Measurements from ENCODE around the gene MYD88. TPM values are rescaled to one million over a fixed set of nuclear protein-coding genes. Genes with fewer than 3 reads are reported as not detected.

Gene MYD88
- polyA plus RNA-seq, 1 donor (not counting 4 experiments of a cell fraction or from before 2014, with no cell fraction given): 44.0 TPM

- dilution Hi-C loops (cut with MboI; ENCODE audit: extremely low pct_ligation_motif_present, low sequenced_read_pairs): no loop called here
- H3K9me1 ChIP-seq (ENCODE audit: control insufficient read depth, extremely low read depth, insufficient read depth, low read length): no peaks in the 10 kb centered on the region
- H3K79me2 ChIP-seq (ENCODE audit: control insufficient read depth, insufficient read depth, low read length): peaks cover 4% of the 10 kb centered on the region
- H3K27ac ChIP-seq (ENCODE audit: control insufficient read depth, insufficient read depth, low read length): no peak overlapping the region
- peaks cover under 1% of the 10 kb centered on the region for H3K4me1 ChIP-seq (ENCODE audit: control insufficient read depth, extremely low read depth, insufficient read depth, low read length)
- H2AFZ ChIP-seq (ENCODE audit: control insufficient read depth, low read length): no peak overlapping the region
- no peak for DNase-seq (ENCODE audit: low read depth, low spot score)
- H3K4me3 ChIP-seq (ENCODE audit: control insufficient read depth in 2 of 3, extremely low read depth in 1 of 3, insufficient read depth in 2 of 3, low read depth in 1 of 3, low read length in 3 of 3): no peak overlapping the region
- H3K4me2 ChIP-seq (ENCODE audit: control insufficient read depth, extremely low read depth, insufficient read depth, low read depth, low read length): no peak overlapping the region
- FAIRE-seq: no peak
- no peak overlapping the region for H3K9ac ChIP-seq (ENCODE audit: control insufficient read depth, extremely low read depth, insufficient read depth, low read length)
- H3K9me3 ChIP-seq (ENCODE audit: control insufficient read depth, low read depth, low read length): no peaks in the 10 kb centered on the region
- H3K27me3 ChIP-seq (ENCODE audit: control insufficient read depth, extremely low read depth, insufficient read depth, low read length): no peaks in the 10 kb centered on the region
- no peaks in the 10 kb centered on the region for H4K20me1 ChIP-seq (ENCODE audit: control insufficient read depth, extremely low read depth, insufficient read depth, low read length)
- TF ChIP-seq EZH2 (IDR thresholded peaks at IDR 0.05; ENCODE audit: low read length) (no peak), CTCF (optimal IDR thresholded peaks at IDR 0.05 in 1 of 3, IDR thresholded peaks at IDR 0.05 in 1 of 3, conservative IDR thresholded peaks at IDR 0.05 in 1 of 3; ENCODE audit: extremely low read depth in 1 of 3, insufficient read depth in 2 of 3, low read length in 3 of 3) (no peak)
- peaks cover 44 to 71% of the 10 kb centered on the region in 2 experiments for H3K36me3 ChIP-seq (ENCODE audit: control insufficient read depth in 2 of 2, extremely low read depth in 1 of 2, insufficient read depth in 2 of 2, low read length in 2 of 2)
These were observed 10.2 kb upstream of the MYD88 start for GRCh38 chr3:38128303-38128655.

- Histone ChIP-seq H3K9ac (ENCODE audit: control insufficient read depth, extremely low read depth, insufficient read depth, low read length) (no peak overlapping the region), H3K4me1 (ENCODE audit: control insufficient read depth, extremely low read depth, insufficient read depth, low read length) (peaks cover 9% of the 10 kb centered on the region)
- dilution Hi-C loops (cut with MboI; ENCODE audit: extremely low pct_ligation_motif_present, low sequenced_read_pairs): no loop called here
These were observed 9.4 kb upstream of the MYD88 start for GRCh38 chr3:38129058-38129457.

GRCh38 chr3:38130631-38131065, 7.8 kb upstream of the MYD88 start:
- no peak for FAIRE-seq
- peaks cover 14% of the 10 kb centered on the region for H3K79me2 ChIP-seq (ENCODE audit: control insufficient read depth, insufficient read depth, low read length)

More at GRCh38 chr3:38129058-38129457, 9.4 kb upstream of the MYD88 start:
- no peak for DNase-seq (ENCODE audit: low read depth, low spot score)
- H3K4me2 ChIP-seq (ENCODE audit: control insufficient read depth, extremely low read depth, insufficient read depth, low read depth, low read length): no peak overlapping the region
- no peaks in the 10 kb centered on the region for H3K9me1 ChIP-seq (ENCODE audit: control insufficient read depth, extremely low read depth, insufficient read depth, low read length)
- no peaks in the 10 kb centered on the region for H3K27me3 ChIP-seq (ENCODE audit: control insufficient read depth, extremely low read depth, insufficient read depth, low read length)
- no peaks in the 10 kb centered on the region for H3K9me3 ChIP-seq (ENCODE audit: control insufficient read depth, low read depth, low read length)
- no peak overlapping the region for H3K4me3 ChIP-seq (ENCODE audit: control insufficient read depth in 2 of 3, extremely low read depth in 1 of 3, insufficient read depth in 2 of 3, low read depth in 1 of 3, low read length in 3 of 3)
- FAIRE-seq: no peak
- H3K36me3 ChIP-seq (ENCODE audit: control insufficient read depth in 2 of 2, extremely low read depth in 1 of 2, insufficient read depth in 2 of 2, low read length in 2 of 2): peaks cover 49 to 76% of the 10 kb centered on the region in 2 experiments
- H4K20me1 ChIP-seq (ENCODE audit: control insufficient read depth, extremely low read depth, insufficient read depth, low read length): no peaks in the 10 kb centered on the region
- no peak overlapping the region for H2AFZ ChIP-seq (ENCODE audit: control insufficient read depth, low read length)
- TF ChIP-seq EZH2 (IDR thresholded peaks at IDR 0.05; ENCODE audit: low read length): no peak
- peaks cover 6% of the 10 kb centered on the region for H3K79me2 ChIP-seq (ENCODE audit: control insufficient read depth, insufficient read depth, low read length)
- H3K27ac ChIP-seq (ENCODE audit: control insufficient read depth, insufficient read depth, low read length): no peak overlapping the region

More at GRCh38 chr3:38130631-38131065, 7.8 kb upstream of the MYD88 start:
- H2AFZ ChIP-seq (ENCODE audit: control insufficient read depth, low read length): no peak overlapping the region
- no peak for TF ChIP-seq EZH2 (IDR thresholded peaks at IDR 0.05; ENCODE audit: low read length)
- no peak for TF ChIP-seq CTCF (optimal IDR thresholded peaks at IDR 0.05 in 1 of 3, IDR thresholded peaks at IDR 0.05 in 1 of 3, conservative IDR thresholded peaks at IDR 0.05 in 1 of 3; ENCODE audit: extremely low read depth in 1 of 3, insufficient read depth in 2 of 3, low read length in 3 of 3)
- no peak overlapping the region for H3K4me2 ChIP-seq (ENCODE audit: control insufficient read depth, extremely low read depth, insufficient read depth, low read depth, low read length)
- H3K36me3 ChIP-seq (ENCODE audit: control insufficient read depth in 2 of 2, extremely low read depth in 1 of 2, insufficient read depth in 2 of 2, low read length in 2 of 2): peaks cover 48 to 67% of the 10 kb centered on the region in 2 experiments
- no peak overlapping the region for H3K4me3 ChIP-seq (ENCODE audit: control insufficient read depth in 2 of 3, extremely low read depth in 1 of 3, insufficient read depth in 2 of 3, low read depth in 1 of 3, low read length in 3 of 3)
- H4K20me1 ChIP-seq (ENCODE audit: control insufficient read depth, extremely low read depth, insufficient read depth, low read length): no peaks in the 10 kb centered on the region
- H3K4me1 ChIP-seq (ENCODE audit: control insufficient read depth, extremely low read depth, insufficient read depth, low read length): peaks cover 12% of the 10 kb centered on the region
- dilution Hi-C loops (cut with MboI; ENCODE audit: extremely low pct_ligation_motif_present, low sequenced_read_pairs): no loop called here
- H3K9ac ChIP-seq (ENCODE audit: control insufficient read depth, extremely low read depth, insufficient read depth, low read length): no peak overlapping the region
- H3K9me1 ChIP-seq (ENCODE audit: control insufficient read depth, extremely low read depth, insufficient read depth, low read length): no peaks in the 10 kb centered on the region
- no peak for DNase-seq (ENCODE audit: low read depth, low spot score)
- no peaks in the 10 kb centered on the region for H3K9me3 ChIP-seq (ENCODE audit: control insufficient read depth, low read depth, low read length)
- no peaks in the 10 kb centered on the region for H3K27me3 ChIP-seq (ENCODE audit: control insufficient read depth, extremely low read depth, insufficient read depth, low read length)
- no peak overlapping the region for H3K27ac ChIP-seq (ENCODE audit: control insufficient read depth, insufficient read depth, low read length)
